IMR-90 (cell line): Measurements from ENCODE around the gene FOXP1. TPM values are rescaled to one million over a fixed set of nuclear protein-coding genes. Genes with fewer than 3 reads are reported as not detected.
A peak's percentile ranks its signal among the peaks of the same experiment; 100 is the strongest.

Experiments used
- ATAC-seq: fragments of 200-7000 bp; cut with Tn5 transposase; 2 replicates; pipeline ENCODE4 v1.9.1; 2020; ENCODE audit warnings: low read depth, mild to moderate bottlenecking, moderate library complexity
- BruUV-seq: library from RNA; stranded (reverse); fragments of 400-500 nt; replicated peaks from 2 replicates; lab custom pipeline; 2021; lab: Mats Ljungman, UMichigan
- CTCF ChIA-PET: fragments of 300-600 bp; formaldehyde crosslinking; extraction: SDS; loops from one replicate; lab custom pipeline; 2021; ENCODE audit warnings: antibody characterized with exemption; lab: Yijun Ruan, JAX
- POLR2A ChIA-PET: fragments of 300-600 bp; sonication (Branson Sonifier 250); formaldehyde crosslinking; loops from one replicate; lab custom pipeline; 2022; ENCODE audit warnings: antibody characterized with exemption; ENCODE audit not compliant: unreplicated experiment; lab: Charles Lee
- DNase-seq: peaks from one replicate; pipeline ENCODE4 v3.0.0; 2013
- H2AFZ ChIP-seq: replicated peaks from 2 replicates; pipeline ENCODE3; 2013; ENCODE audit warnings: low read length, mild to moderate bottlenecking; ENCODE audit not compliant: poor library complexity
- H2AK5ac ChIP-seq: 2 replicates; pipeline ENCODE4 v1.6.1; 2013; ENCODE audit warnings: low read depth, low read length, inconsistent platforms
- H2AK9ac ChIP-seq: replicated peaks from 2 replicates; pipeline ENCODE3; 2013; ENCODE audit warnings: mild to moderate bottlenecking, low read depth, low read length, moderate library complexity; ENCODE audit not compliant: poor library complexity
- H2BK120ac ChIP-seq: 2 replicates; pipeline ENCODE4 v1.6.1; 2013; ENCODE audit warnings: low read depth, low read length, inconsistent platforms
- H2BK15ac ChIP-seq: 3 replicates; pipeline ENCODE4 v1.6.1; 2013; ENCODE audit warnings: low read depth, low read length, inconsistent platforms
- H2BK20ac ChIP-seq: 2 replicates; pipeline ENCODE4 v1.6.1; 2013; ENCODE audit warnings: low read depth, mild to moderate bottlenecking, inconsistent platforms, low read length, moderate library complexity
- H2BK5ac ChIP-seq: 2 replicates; pipeline ENCODE4 v1.6.1; 2013; ENCODE audit warnings: mild to moderate bottlenecking, low read depth, low read length, inconsistent platforms; ENCODE audit not compliant: poor library complexity, severe bottlenecking
- H3K14ac ChIP-seq: replicated peaks from 2 replicates; pipeline ENCODE4 v1.6.1; 2013; ENCODE audit warnings: low read depth, low read length, inconsistent platforms
- H3K18ac ChIP-seq: 2 replicates; pipeline ENCODE4 v1.6.1; 2013; ENCODE audit warnings: low read depth, low read length, control low read depth
- H3K23ac ChIP-seq: 2 replicates; pipeline ENCODE4 v1.6.1; 2013; ENCODE audit warnings: low read depth, low read length, inconsistent platforms
- H3K27ac ChIP-seq: 2 replicates; pipeline ENCODE4 v1.5.1; 2013; ENCODE audit warnings: mild to moderate bottlenecking, control low read depth, low read length; ENCODE audit not compliant: insufficient read depth
- H3K27me3 ChIP-seq: 2 replicates; pipeline ENCODE4 v1.6.1; 2013; ENCODE audit warnings: low read length; ENCODE audit not compliant: control insufficient read depth, insufficient read depth
- H3K36me3 ChIP-seq: 2 replicates; pipeline ENCODE4 v1.6.1; 2013; ENCODE audit warnings: low read length, mixed read lengths; ENCODE audit not compliant: control insufficient read depth, insufficient read depth
- H3K4ac ChIP-seq: 2 replicates; pipeline ENCODE4 v1.6.1; 2013; ENCODE audit warnings: low read depth, low read length, inconsistent platforms
- H3K4me1 ChIP-seq: 2 replicates; pipeline ENCODE4 v1.6.1; 2013; ENCODE audit warnings: low read length, mixed read lengths; ENCODE audit not compliant: control insufficient read depth, insufficient read depth
- H3K4me2 ChIP-seq: 2 replicates; pipeline ENCODE4 v1.6.1; 2013; ENCODE audit warnings: low read depth, mild to moderate bottlenecking, control low read depth, low read length, moderate library complexity
- H3K4me3 ChIP-seq: 2 replicates; pipeline ENCODE4 v1.5.1; 2013; ENCODE audit warnings: low read depth, mild to moderate bottlenecking, control low read depth, low read length, moderate library complexity; ENCODE audit not compliant: insufficient read depth
- H3K56ac ChIP-seq: 2 replicates; pipeline ENCODE4 v1.6.1; 2013; ENCODE audit warnings: low read length, inconsistent platforms; ENCODE audit not compliant: insufficient read depth; ENCODE audit errors: extremely low read depth
- H3K79me1 ChIP-seq, 2 experiments: 2 replicates each; pipeline ENCODE4 v1.6.1; 2013; ENCODE audit warnings: low read length in 2 of 2, inconsistent platforms in 1 of 2, low read depth in 1 of 2
- H3K9ac ChIP-seq: 2 replicates; pipeline ENCODE4 v1.6.1; 2013; ENCODE audit warnings: low read depth, low read length, control low read depth
- H3K9me1 ChIP-seq: 2 replicates; pipeline ENCODE4 v1.6.1; 2013; ENCODE audit warnings: low read length, inconsistent platforms; ENCODE audit not compliant: insufficient read depth
- H3K9me3 ChIP-seq: 2 replicates; pipeline ENCODE4 v1.6.1; 2013; ENCODE audit warnings: low read length; ENCODE audit not compliant: control insufficient read depth, insufficient read depth
- H4K20me1 ChIP-seq: 2 replicates; pipeline ENCODE4 v1.6.1; 2013; ENCODE audit warnings: low read length, inconsistent platforms; ENCODE audit not compliant: insufficient read depth
- H4K5ac ChIP-seq: 2 replicates; pipeline ENCODE4 v1.6.1; 2013; ENCODE audit warnings: mild to moderate bottlenecking, low read depth, low read length, control low read depth
- H4K8ac ChIP-seq, 2 experiments: 2 replicates each; pipeline ENCODE4 v1.6.1; 2013; ENCODE audit warnings: low read depth in 2 of 2, low read length in 2 of 2, control low read depth in 1 of 2, inconsistent platforms in 1 of 2
- H4K91ac ChIP-seq: 2 replicates; pipeline ENCODE4 v1.6.1; 2013; ENCODE audit warnings: low read depth, low read length, inconsistent platforms; ENCODE audit not compliant: insufficient read depth
- BHLHE40 ChIP-seq: fragments of 150-350 bp; IDR thresholded peaks from 2 replicates; pipeline ENCODE4 v1.6.1; 2016; ENCODE audit warnings: mild to moderate bottlenecking, low read depth, low read length
- CEBPB ChIP-seq: IDR thresholded peaks from 2 replicates; pipeline ENCODE4 v1.6.1; 2012; ENCODE audit warnings: low read depth, low read length, improper control_type of control experiment
- CHD1 ChIP-seq: IDR thresholded peaks from 2 replicates; pipeline ENCODE4 v1.6.1; 2012; ENCODE audit warnings: low read depth, low read length, improper control_type of control experiment
- FOS ChIP-seq: fragments of 150-350 bp; IDR thresholded peaks from 2 replicates; pipeline ENCODE4 v1.6.1; 2016; ENCODE audit warnings: low read depth, low read length
- MAFK ChIP-seq: IDR thresholded peaks from 2 replicates; pipeline ENCODE4 v1.6.1; 2012; ENCODE audit warnings: low read depth, low read length, improper control_type of control experiment
- MAZ ChIP-seq: IDR thresholded peaks from 2 replicates; pipeline ENCODE4 v1.6.1; 2012; ENCODE audit warnings: low read depth, mild to moderate bottlenecking, low read length, improper control_type of control experiment, moderate library complexity, borderline replicate concordance
- MXI1 ChIP-seq: IDR thresholded peaks from 2 replicates; pipeline ENCODE4 v1.6.1; 2012; ENCODE audit warnings: low read depth, mild to moderate bottlenecking, low read length, moderate library complexity, borderline replicate concordance
- NFE2L2 ChIP-seq: fragments of 150-350 bp; IDR thresholded peaks from 2 replicates; pipeline ENCODE4 v1.6.1; 2016; ENCODE audit warnings: low read depth, mild to moderate bottlenecking, low read length
- RAD21 ChIP-seq: IDR thresholded peaks from 2 replicates; pipeline ENCODE4 v1.6.1; 2012; ENCODE audit warnings: low read length, improper control_type of control experiment
- SMC3 ChIP-seq: fragments of 150-350 bp; IDR thresholded peaks from 2 replicates; pipeline ENCODE4 v1.6.1; 2016; ENCODE audit warnings: low read depth, mild to moderate bottlenecking, antibody characterized with exemption, low read length, moderate library complexity
- WGBS, 2 experiments: methylation state at CpG; one replicate each; pipeline versions ENCODE4 v1.1.5 to v1.1.7; 2013; ENCODE audit warnings: missing lambda C conversion rate in 2 of 2; ENCODE audit not compliant: insufficient read length in 1 of 2; ENCODE audit errors: extremely low coverage in 2 of 2; 5-methylcytosine and 5-hydroxymethylcytosine counted together
- dilution Hi-C: fragments of 300-500 bp; cut with HindIII; formaldehyde crosslinking; loops from one replicate; pipeline ENCODE4 v1.14.3; 2018; ENCODE audit warnings: low sequenced_read_pairs; ENCODE audit not compliant: unreplicated experiment
- in situ Hi-C: fragments of 300-500 bp; cut with MboI; formaldehyde crosslinking; loops from 3 replicates; pipeline ENCODE4 v1.14.3; 2019; ENCODE audit warnings: low sequenced_read_pairs, inconsistent platforms, mixed read lengths
- intact Hi-C: fragments of 100-400 bp; cut with micrococcal nuclease; formaldehyde crosslinking; loops from 2 replicates; pipeline ENCODE4 v1.10.0; 2022
- polyA plus RNA-seq, 3 experiments: library from polyadenylated mRNA; depleted of rRNA; stranded (reverse); fragments of >200 nt; gene quantifications; 2 replicates each; pipeline ENCODE4 v1.2.3, GENCODE V29; 2012; ENCODE audit warnings: low replicate concordance in 1 of 3
- total RNA-seq: library from RNA; depleted of rRNA; stranded (reverse); fragments of >200 nt; gene quantifications from 2 replicates; pipeline ENCODE4 v1.2.3, GENCODE V29; 2012
- TF ChIP-seq, protein P1 (sequence below): conservative IDR thresholded peaks from 2 replicates; pipeline ENCODE4 v1.5.1; 2012; ENCODE audit warnings: mild to moderate bottlenecking, low read depth, low read length, improper control_type of control experiment
- TF ChIP-seq, protein P2 (sequence below): fragments of 150-350 bp; IDR thresholded peaks from 2 replicates; pipeline ENCODE4 v1.6.1; 2017; ENCODE audit warnings: mild to moderate bottlenecking, antibody characterized with exemption, low read length, low read depth

The FOXP1 gene
- total and polyA plus RNA-seq, 2 of the 4 experiments (the other 2 are of a cell fraction) = 37.0 to 132 TPM

DNA sequence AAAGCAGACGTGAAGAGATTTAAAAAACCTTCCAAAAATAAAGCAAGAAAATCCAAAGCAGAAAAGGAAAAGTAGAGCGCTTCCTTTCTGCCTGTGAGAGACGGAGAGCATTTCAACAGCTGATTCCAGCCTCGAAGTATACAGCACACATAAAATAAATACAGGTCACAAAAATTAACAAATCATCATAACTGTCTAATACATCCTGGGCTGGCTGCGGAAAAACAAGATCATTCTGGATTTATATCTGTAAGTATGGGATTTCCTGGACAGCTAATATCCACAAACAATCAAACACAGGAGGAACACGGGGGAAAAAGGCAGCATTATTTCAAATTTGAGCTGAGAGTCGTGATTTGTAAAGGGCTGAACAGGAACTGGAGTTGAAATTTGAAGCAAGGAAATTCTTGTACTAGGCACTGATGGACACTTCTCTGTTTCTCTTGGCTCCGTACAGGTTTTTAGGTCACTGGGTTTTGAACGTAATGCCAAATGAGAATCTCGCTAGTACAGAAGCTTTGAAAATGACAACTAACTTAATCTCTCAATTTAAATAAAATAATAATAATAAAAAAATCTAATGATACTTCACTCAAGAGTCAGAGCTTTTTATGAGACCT, 577.7 kb downstream of the FOXP1 start:
- POLR2A ChIA-PET = no interaction called here
- Histone ChIP-seq H3K9me3 (no peaks in the 10 kb centered on the region), H3K4me1 (peaks cover 10% of the 10 kb centered on the region), H2BK15ac (no peak overlapping the region; the same call in 2 of the 3 replicates), H3K56ac (no peak overlapping the region), H4K8ac (peak overlapping the region; percentile 15 to 35; a peak in 3 of 4 replicates), H2AFZ (no peak overlapping the region), H3K14ac (no peak overlapping the region), H2BK20ac (no peak overlapping the region), H3K27ac (no peak overlapping the region), H3K4ac (peak overlapping the region; percentile 3; the same call in 1 of the 2 replicates), H3K27me3 (no peaks in the 10 kb centered on the region), H2BK120ac (no peak overlapping the region), H3K79me1 (peaks cover 36 to 74% of the 10 kb centered on the region in 2 experiments), H4K5ac (no peak overlapping the region), H4K91ac (no peak overlapping the region), H3K18ac (no peak overlapping the region), H2AK9ac (no peak overlapping the region), H3K9me1 (peaks cover 3% of the 10 kb centered on the region; the same call in 1 of the 2 replicates), H2BK5ac (peak overlapping the region; percentile 10), H3K23ac (no peak overlapping the region), H3K9ac (peak overlapping the region; percentile 50; the same call in 1 of the 2 replicates), H3K36me3 (peaks cover 9% of the 10 kb centered on the region), H3K4me3 (no peak overlapping the region), H2AK5ac (no peak overlapping the region), H3K4me2 (no peak overlapping the region), H4K20me1 (peaks cover 27% of the 10 kb centered on the region; the same call in 1 of the 2 replicates)
- TF ChIP-seq, protein P1, sequence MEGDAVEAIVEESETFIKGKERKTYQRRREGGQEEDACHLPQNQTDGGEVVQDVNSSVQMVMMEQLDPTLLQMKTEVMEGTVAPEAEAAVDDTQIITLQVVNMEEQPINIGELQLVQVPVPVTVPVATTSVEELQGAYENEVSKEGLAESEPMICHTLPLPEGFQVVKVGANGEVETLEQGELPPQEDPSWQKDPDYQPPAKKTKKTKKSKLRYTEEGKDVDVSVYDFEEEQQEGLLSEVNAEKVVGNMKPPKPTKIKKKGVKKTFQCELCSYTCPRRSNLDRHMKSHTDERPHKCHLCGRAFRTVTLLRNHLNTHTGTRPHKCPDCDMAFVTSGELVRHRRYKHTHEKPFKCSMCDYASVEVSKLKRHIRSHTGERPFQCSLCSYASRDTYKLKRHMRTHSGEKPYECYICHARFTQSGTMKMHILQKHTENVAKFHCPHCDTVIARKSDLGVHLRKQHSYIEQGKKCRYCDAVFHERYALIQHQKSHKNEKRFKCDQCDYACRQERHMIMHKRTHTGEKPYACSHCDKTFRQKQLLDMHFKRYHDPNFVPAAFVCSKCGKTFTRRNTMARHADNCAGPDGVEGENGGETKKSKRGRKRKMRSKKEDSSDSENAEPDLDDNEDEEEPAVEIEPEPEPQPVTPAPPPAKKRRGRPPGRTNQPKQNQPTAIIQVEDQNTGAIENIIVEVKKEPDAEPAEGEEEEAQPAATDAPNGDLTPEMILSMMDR = no peak
- TF ChIP-seq CEBPB (no peak), SMC3 (no peak), FOS (no peak), MXI1 (no peak), MAZ (no peak), CHD1 (no peak), MAFK (no peak), BHLHE40 (no peak), RAD21 (no peak), NFE2L2 (no peak)
- TF ChIP-seq, protein P2, sequence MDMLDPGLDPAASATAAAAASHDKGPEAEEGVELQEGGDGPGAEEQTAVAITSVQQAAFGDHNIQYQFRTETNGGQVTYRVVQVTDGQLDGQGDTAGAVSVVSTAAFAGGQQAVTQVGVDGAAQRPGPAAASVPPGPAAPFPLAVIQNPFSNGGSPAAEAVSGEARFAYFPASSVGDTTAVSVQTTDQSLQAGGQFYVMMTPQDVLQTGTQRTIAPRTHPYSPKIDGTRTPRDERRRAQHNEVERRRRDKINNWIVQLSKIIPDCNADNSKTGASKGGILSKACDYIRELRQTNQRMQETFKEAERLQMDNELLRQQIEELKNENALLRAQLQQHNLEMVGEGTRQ = no peak
- ATAC-seq (no peak), DNase-seq (no peak)
- intact Hi-C loops = loop anchor here (2.0 kb wide), 1 partner anchor 299 kb away; no protein-coding TSS in a partner anchor
- in situ Hi-C loops = no loop called here
- no TSS peak for BruUV-seq
- CTCF ChIA-PET = no interaction called here
- no CpG with 5 or more reads among the region's 10 CpGs for WGBS, 2 experiments
- dilution Hi-C loops = no loop called here
